GM04504 (cell line): ENCODE measurements around the gene OR4N2.
A peak's percentile ranks its signal among the peaks of the same experiment; 100 is the strongest.
"Not testable (repeated sequence)": the region's sequence is repeated elsewhere in the genome, so short reads cannot be mapped to it uniquely, and the experiment has no call there.

Source experiments
- DNase-seq: peaks from one replicate; pipeline ENCODE4 v3.0.0-alpha.2; 2012; ENCODE audit warnings: low read depth

Gene OR4N2, protein sequence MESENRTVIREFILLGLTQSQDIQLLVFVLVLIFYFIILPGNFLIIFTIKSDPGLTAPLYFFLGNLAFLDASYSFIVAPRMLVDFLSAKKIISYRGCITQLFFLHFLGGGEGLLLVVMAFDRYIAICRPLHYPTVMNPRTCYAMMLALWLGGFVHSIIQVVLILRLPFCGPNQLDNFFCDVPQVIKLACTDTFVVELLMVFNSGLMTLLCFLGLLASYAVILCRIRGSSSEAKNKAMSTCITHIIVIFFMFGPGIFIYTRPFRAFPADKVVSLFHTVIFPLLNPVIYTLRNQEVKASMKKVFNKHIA

DNA sequence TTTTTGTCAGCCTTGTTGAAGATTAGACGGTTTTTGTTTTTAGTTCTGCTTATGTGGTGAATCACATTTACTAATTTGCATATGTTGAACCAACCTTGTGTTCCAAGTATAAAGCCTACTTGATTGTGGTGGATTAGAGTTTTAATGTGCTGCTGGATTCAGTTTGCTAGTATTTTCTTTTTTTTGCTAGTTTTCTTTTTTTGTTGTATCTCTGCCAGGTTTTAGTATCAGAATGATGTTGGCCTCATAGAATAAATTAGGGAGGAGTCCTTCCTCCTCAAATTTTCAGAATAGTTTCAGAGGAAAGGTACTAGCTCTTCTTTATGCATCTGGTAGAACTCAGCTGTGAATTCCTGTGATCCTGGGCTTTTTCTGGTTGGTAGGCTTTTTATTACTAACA lies at the start of gene OR4N2:
OR4N2 (plus strand) TSS at position 301 of the 400 bp plus-strand sequence. CDS start 23,679 bp downstream, outside the sequence.
- DNase-seq: not testable (repeated sequence)

DNA sequence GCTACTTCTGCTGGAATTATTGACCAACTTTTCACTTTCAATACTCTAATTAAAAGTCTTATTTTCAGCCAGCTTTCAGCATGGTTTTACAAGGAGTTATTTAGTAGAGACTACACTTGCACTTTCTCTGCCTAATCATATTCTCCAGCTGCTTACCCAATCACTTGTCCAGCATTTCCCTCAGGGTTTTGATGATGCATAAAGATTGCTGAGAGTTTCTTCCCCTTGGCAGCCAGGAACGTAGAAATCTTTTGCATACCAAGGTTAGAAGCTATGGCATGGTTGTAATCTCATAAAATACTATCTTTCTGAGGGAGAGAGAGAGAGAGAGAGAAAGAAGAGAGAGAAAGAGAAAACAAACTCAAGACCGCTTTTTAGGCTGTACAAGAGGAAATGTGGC lies 49.4 kb upstream of the OR4N2 start:
- no peak for DNase-seq

DNA sequence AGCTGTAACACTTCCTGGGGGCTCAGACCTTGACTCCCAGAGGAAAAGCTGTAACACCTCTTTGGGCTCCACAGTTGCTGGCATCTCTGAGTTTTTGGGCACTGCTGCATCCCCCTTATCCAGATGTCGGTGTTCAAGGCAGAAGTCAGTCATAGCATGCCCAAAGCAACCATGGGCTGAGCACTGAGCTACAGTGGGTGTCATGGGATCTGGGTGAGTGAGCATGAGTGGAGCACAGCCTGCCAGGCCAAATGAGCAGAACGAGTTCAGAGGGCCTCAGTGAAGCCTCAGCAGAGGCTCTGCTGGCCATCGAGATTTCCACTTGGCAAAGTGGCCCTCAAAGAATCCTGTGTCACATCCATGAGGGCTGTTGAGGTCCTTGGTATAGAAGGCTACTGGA lies 32.1 kb upstream of the OR4N2 start:
- not testable (repeated sequence) for DNase-seq

DNA sequence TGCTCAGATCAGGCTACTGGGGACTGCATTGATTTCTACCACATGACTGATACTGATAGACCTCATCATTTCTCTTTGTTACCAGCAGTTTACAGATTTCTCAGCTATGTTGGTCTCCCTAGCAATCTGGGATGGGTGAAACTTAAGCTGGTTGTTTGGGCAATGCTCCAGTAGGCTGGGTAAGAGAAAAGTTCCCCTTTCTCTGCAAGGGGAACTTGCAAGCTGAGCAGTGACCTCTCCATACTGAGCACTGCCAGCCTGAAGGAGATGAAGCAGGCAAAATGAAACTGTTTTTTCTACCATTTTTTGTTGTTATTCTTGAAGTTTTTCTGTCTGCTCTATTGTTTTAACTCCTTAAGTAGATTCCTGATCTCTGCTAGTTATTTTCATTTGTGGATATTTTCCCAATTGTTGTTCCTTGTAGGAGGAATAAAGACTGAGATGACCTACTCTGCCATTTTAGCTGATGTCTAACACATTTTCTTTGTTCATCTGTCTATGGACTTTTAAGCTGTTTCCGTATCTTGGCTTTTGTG lies 31.6 kb upstream of the OR4N2 start:
- DNase-seq: no peak

DNA sequence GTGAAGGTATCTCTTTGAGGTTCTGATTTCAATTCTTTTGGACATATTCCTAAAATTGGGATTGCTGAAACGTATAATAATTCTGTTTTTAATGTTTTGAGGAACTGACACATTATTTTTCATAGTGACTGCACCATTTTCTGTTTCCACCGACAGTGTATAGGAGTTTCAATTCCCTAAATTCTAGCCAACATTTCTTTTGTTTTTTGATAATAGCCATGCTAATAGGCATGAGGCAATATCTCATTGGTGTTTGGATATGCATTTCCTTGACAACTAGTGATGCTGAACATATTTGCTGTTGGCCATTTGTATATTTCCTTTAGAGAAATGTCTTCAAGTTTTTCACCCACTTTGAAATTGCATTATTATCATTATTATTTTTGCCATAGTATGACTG lies 31.1 kb upstream of the OR4N2 start:
- DNase-seq: not testable (repeated sequence)

DNA sequence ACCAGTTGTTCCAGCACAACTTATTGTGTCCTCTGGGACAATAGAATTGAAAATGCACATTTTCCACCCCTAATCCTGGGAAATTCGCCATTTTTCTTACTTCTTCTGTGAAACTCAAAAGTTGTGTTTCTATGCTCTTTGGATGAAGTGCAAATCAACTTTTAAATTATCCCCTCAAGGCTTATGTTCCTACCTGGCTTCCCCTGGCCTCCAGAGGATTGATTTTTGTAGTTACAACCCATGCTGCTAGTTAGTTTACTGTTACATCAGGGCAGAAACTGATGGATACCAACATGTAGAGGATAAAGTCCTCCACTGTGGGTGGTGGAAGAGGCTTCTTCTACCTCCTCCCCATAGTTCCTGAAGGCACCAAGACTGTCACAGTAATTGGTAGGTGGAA lies 30.4 kb upstream of the OR4N2 start, which contains the start of gene OR4M1:
OR4M1 (plus strand) TSS at position 301 of the 400 bp plus-strand sequence. CDS start 6,819 bp downstream, outside the sequence.
- DNase-seq: not testable (repeated sequence)

DNA sequence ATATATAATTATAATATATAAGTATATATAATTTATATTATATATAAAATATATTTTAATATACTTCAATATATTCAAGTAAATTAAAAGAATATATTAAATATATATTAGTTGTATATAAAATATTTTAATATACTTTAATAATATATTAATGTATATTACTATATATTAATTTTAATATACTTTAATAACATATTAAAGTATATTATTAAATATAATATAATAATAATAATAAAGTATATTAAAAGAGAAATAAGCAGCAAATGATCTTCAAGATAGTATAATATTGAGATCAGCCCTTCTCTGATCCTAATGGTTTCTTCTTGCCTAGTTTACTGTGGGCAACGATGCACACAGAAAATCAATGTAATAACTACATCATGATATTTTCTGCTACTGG lies 28.0 kb upstream of the OR4N2 start:
- DNase-seq: no peak

DNA sequence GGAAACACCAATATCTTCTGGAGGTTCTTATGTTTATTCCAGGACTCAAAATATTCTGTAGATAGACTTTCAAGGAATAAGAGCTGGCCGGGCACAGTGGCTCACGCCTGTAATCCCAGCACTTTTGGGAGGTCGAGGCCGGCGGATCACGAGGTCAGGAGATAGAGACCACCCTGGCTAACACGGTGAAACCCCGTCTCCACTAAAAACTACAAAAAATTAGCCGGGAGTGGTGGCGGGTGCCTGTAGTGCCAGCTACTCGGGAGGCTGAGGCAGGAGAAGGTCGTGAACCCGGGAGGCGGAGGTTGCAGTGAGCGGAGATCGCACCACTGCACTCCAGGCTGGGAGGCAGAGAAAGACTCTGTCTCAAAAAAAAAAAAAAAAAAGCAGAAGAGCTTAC lies 17.7 kb upstream of the OR4N2 start:
- not testable (repeated sequence) for DNase-seq

DNA sequence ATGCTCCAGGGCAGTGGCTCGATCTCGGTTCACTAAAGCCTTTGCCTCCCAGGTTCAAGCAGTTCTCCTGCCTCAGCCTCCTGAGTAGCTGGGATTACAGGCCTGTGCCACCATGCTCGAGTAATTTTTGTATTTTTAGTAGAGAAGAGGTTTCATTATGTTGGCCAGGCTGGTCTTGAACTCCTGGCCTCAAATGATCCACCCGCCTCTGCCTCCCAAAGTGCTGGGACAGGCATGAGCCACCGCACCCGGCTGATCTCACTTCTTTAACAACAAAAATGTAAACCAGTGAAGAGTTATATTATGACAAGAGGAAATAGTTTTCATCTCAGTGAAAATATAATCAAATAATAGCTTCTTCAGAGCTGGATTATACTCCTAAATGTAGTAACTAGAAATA lies 16.3 kb upstream of the OR4N2 start:
- DNase-seq: not testable (repeated sequence)

DNA sequence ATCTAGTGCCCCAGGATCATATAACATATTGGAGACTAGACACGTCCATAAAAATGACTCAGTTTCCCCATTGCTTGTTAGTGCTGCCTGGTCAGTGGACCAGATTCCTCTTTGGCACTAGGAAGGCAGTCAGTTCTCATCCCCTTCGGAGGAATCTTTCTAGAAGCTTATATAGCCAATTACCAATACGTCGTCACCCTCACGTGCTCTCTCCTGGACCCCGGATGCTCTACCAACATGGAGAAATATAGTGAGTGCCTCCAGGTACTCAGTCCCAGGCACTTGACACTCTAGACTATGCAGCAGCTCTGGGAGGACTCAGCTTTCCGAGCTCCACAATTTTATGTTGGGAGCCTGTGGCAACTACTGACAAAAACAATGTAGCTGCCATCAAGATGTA lies 15.4 kb upstream of the OR4N2 start:
- not testable (repeated sequence) for DNase-seq

DNA sequence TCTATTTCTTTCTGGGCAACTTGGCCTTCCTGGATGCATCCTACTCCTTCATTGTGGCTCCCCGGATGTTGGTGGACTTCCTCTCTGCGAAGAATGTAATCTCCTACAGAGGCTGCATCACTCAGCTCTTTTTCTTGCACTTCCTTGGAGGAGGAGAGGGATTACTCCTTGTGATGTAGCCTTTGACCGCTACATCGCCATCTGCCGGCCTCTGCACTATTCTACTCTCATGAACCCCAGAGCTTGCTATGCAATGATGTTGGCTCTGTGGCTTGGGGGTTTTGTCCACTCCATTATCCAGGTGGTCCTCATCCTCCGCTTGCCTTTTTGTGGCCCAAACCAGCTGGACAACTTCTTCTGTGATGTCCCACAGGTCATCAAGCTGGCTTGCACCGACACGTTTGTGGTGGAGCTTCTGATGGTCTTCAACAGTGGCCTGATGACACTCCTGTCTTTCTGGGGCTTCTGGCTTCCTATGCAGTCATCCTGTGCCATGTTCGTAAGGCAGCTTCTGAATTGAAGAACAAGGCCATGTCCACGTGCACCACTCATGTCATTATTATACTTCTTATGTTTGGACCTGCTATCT lies 7.0 kb upstream of the OR4N2 start:
- DNase-seq: not testable (repeated sequence)

DNA sequence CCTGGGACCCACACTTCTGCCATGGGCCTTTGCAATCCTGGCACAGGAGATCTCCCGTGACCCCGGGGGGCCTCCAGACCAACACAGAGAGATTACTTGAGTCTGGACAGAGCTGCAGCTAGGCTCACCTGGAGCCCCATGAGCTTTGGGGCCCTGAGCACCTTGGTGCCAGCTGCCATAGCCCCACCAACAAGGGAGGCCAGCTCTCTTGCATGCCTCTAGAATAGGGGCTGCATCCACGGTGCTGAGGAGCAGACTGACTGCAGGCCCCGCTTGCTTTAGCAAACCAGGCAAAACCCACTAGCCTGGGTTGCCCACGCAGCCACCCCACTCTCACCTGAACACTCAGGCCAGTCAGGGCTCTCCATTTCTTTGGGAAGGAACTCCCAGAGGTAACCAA lies 3.7 kb upstream of the OR4N2 start:
- DNase-seq: no peak

DNA sequence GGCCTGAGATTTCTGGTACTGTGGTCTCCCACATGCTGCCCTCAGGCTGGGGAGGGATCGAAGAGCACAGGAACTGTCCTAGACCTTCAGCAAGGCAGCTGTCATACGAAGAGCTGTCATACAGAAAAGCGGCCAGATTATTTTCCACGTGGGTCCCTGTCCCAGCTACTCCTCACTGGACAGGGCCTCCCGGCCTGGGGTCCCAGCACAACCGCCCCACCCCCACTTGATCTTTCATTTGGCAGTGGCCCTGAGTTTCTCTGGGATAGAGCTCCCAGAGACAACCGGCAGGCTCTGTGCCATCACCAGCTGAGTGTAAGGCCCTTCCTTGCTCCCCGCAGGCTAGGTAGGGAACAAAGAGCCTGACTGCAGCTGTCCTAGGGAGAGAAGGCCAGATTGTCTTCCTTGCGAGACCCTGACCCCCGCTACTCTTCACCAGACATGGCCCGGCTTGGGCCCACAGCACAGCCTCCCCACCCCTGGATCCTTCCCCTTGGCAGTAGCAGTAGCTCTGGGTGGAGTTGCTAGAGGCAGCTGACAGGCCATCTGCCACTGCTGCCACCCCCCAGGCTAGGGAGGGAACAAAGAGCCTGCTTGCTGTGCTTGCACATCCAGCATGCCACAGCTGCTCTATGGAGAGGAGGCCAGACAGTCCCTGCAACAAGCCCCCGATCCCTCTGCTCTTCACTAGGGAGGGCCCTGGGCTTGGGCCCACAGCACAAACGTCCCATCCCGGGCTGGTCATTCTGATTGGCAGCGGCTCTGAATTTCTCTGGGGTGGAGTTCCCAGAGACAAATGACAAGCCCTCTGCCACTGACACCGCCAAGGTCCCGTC lies 3.1 kb upstream of the OR4N2 start:
- DNase-seq: no peak

DNA sequence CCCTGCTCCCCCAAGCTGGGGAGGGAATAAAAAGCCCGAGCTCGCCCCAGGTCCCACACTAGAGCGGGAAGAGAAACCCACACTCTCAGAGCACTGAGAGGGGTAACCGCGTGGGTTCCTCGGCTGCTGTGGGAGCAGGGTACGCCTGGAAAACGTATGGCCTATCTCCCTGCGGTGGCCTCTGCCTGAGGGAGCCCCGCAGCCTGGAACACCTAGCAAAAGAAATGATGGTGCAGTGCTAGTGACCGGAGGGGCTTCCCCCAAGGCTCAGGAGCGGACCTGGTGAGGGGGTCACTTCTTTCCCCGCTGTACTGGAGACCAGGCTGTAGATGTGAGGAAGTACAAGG lies 2.5 kb upstream of the OR4N2 start:
- DNase-seq: no peak

DNA sequence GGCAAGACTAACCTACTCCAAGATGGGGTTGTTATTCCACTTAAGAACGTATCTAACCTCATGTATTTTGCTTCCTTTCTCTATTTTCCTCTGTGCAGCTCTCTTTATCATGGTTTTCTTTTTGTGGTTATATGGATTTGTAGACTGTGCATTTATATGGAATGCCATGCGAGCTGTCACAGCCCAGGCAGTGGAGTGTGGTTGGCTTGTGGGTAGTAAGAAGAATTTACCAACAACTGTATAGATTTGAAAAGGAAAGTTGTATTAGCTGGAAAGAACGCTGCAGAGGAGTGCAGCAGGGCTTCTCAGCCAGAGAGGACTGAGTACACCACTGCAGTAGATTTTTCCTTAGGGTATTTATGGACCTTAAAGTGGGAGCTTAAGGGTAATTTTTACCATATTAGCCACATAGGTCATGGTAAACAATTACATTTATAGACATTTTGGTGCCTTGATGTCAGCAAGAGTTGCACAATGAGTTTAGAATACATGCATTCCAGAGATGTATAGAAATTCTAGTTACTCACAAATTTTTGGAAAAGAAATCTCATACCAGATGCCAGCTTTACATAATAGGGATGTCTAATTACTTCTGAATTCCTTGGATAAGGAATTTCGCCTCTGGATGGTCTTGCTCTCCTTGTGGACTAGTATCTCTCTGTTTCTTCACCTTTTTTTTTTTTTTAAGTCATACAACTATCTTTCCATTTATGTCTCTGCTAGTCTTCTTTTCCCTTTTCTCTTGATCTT lies 9.8 kb downstream of the OR4N2 start:
- not testable (repeated sequence) for DNase-seq

DNA sequence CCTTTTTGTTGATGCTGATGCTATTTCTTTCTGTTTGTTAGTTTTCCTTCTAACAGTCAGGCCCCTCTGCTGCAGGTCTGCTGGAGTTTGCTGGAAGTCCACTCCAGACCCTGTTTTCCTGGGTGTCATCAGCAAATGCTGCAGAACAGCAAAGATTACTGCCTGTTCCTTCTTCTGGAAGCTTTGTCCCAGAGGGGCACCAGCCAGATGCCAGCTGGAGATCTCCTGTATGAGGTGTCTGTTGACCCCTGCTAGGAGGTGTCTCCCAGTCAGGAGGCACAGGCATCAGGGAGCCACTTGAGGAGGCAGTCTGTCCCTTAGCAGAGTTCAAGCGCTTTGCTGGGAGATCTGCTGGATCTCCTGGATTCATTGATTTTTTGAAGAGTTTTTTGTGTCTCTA lies 16.3 kb downstream of the OR4N2 start:
- DNase-seq: not testable (repeated sequence)

DNA sequence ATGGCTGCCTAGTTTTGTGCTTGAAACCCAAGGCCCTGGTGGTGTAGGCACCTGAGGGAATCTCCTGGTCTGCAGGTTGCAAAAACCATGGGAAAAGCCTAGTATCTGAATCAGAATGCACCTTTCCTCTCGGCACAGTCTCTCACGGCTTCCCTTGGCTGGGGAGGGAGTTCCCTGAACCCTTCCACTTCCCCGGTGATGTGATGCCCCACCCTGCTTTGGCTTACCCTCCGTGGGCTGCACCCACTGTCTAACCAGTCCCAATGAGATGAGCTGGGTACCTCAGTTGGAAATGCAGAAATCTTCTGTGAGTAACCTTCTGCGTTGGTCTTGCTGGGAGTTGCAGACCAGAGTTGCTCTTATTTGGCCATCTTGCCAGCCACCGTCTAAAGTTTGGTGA lies 17.4 kb downstream of the OR4N2 start:
- DNase-seq: not testable (repeated sequence)

DNA sequence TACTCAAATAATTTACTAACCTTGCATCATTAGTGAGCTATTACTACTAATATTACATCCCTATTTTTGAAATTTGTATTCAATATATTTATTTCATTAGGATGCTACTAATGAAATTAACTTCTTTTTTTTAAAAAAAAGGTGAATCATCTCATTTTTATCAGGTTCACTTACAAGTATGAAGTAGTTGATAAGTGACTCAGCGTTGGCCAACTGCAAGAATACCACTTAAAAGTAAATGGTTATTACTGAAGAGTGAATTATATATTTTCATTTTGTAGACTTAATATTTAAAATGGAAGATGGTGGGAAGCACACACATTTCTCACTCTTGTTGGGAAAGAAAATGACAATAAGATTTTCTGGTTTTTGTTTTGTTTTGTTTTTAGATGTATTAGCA lies 19.6 kb downstream of the OR4N2 start:
- no peak for DNase-seq

DNA sequence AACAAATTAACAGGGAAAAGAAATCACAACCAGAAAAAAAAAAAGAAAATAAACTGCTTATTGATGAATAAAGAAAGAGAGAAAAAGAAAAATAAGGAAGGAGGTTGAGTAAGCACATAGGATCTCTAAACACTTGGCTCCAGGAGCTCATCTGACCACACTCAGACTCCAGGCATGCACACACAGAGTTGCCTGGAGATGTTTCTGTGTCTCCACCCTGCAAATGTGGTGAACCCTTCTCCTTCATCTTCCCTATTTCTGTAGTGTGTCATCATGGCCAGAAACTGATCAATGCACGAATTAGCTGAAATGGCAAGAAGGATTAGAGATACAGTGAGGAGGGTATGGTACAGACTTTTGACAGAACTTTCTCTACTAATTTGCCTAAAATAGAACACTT lies 20.2 kb downstream of the OR4N2 start:
- DNase-seq: peak; percentile 14

DNA sequence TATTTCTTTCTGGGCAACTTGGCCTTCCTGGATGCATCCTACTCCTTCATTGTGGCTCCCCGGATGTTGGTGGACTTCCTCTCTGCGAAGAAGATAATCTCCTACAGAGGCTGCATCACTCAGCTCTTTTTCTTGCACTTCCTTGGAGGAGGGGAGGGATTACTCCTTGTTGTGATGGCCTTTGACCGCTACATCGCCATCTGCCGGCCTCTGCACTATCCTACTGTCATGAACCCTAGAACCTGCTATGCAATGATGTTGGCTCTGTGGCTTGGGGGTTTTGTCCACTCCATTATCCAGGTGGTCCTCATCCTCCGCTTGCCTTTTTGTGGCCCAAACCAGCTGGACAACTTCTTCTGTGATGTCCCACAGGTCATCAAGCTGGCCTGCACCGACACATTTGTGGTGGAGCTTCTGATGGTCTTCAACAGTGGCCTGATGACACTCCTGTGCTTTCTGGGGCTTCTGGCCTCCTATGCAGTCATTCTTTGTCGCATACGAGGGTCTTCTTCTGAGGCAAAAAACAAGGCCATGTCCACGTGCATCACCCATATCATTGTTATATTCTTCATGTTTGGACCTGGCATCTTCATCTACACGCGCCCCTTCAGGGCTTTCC lies 24.2 kb downstream of the OR4N2 start:
- not testable (repeated sequence) for DNase-seq

DNA sequence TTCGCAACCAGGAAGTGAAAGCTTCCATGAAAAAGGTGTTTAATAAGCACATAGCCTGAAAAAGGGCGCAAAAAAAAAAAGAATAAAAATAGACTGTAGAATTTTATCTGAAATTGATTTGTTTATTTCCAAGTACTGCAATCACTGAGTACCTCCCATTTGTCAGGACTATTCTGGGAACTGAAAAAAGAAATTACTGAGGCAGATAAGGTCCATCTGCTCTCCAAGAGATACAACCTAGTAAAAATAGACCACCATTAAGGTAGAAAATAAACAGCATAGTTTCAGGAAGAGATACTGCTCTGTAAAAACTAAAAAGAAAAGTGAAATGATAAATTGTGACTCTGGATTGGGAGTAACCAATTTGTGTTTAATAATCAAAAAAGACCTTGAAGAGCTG lies 24.7 kb downstream of the OR4N2 start:
- DNase-seq: no peak
